CD14-positive monocyte (primary cell): ENCODE results near the gene ZSCAN20. TPM values are rescaled to one million over a fixed set of nuclear protein-coding genes. Genes with fewer than 3 reads are reported as not detected.

Experiments
- DNase-seq, 3 donors: peaks; one replicate each; pipeline ENCODE4 v3.0.0-alpha.2; 2011 to 2022
- H2AFZ ChIP-seq: 2 replicates; pipeline ENCODE4 v1.6.0; 2012; ENCODE audit warnings: mild to moderate bottlenecking, low read depth, low read length, inconsistent platforms; ENCODE audit not compliant: insufficient read depth, poor library complexity, severe bottlenecking
- H3K27ac ChIP-seq, 2 donors: 1 replicate in 1 of 2; 2 replicates in 1 of 2; pipeline ENCODE4 v1.5.1; 2012 to 2013; ENCODE audit warnings: low read length in 2 of 2, control low read depth in 1 of 2, inconsistent platforms in 1 of 2, low read depth in 1 of 2, mild to moderate bottlenecking in 1 of 2
- H3K27me3 ChIP-seq, 2 donors: one replicate each; pipeline versions ENCODE4 v1.6.0 to v1.6.1; 2011 to 2013; ENCODE audit warnings: low read length in 2 of 2; ENCODE audit not compliant: control insufficient read depth in 2 of 2, insufficient read depth in 2 of 2
- H3K36me3 ChIP-seq, 2 donors: replicated peaks in 1 of 2; 1 replicate in 1 of 2; 2 replicates in 1 of 2; pipeline versions ENCODE4 v1.5.1 to v1.6.1; 2012 to 2013; ENCODE audit warnings: low read length in 2 of 2, control low read depth in 1 of 2, inconsistent platforms in 1 of 2, mild to moderate bottlenecking in 1 of 2; ENCODE audit not compliant: insufficient read depth in 2 of 2, control insufficient read depth in 1 of 2
- H3K4me1 ChIP-seq, 2 donors: 1 replicate in 1 of 2; 2 replicates in 1 of 2; pipeline versions ENCODE4 v1.5.1 to v1.6.1; 2012 to 2013; ENCODE audit warnings: low read length in 2 of 2, control low read depth in 1 of 2, inconsistent platforms in 1 of 2, mild to moderate bottlenecking in 1 of 2, moderate library complexity in 1 of 2; ENCODE audit not compliant: insufficient read depth in 2 of 2, control insufficient read depth in 1 of 2
- H3K4me2 ChIP-seq: replicated peaks from 2 replicates; pipeline ENCODE3; 2012; ENCODE audit warnings: low read length, moderate library complexity, mild to moderate bottlenecking; ENCODE audit not compliant: poor library complexity, severe bottlenecking; ENCODE audit errors: extremely low read depth
- H3K4me3 ChIP-seq, 3 experiments: fragments of 200-600 bp in 1 of 3; sonication (generic) in 1 of 3; replicated peaks in 1 of 3; 1 replicate in 2 of 3; 2 replicates in 1 of 3; pipeline ENCODE4 v1.5.1; 2011 to 2013; ENCODE audit warnings: low read length in 3 of 3, mild to moderate bottlenecking in 3 of 3, control low read depth in 2 of 3, low read depth in 2 of 3, inconsistent platforms in 1 of 3, moderate library complexity in 1 of 3
- H3K79me2 ChIP-seq: 2 replicates; pipeline ENCODE4 v1.6.0; 2012; ENCODE audit warnings: mild to moderate bottlenecking, control low read depth, inconsistent platforms, low read length, moderate library complexity; ENCODE audit not compliant: insufficient read depth
- H3K9ac ChIP-seq: 2 replicates; pipeline ENCODE4 v1.6.0; 2017; ENCODE audit warnings: low read length, mild to moderate bottlenecking; ENCODE audit not compliant: insufficient read depth, poor library complexity, severe bottlenecking
- H3K9me3 ChIP-seq, 2 donors: replicated peaks in 1 of 2; 1 replicate in 1 of 2; 2 replicates in 1 of 2; pipeline versions ENCODE4 v1.5.1 to v1.6.1; 2012 to 2013; ENCODE audit warnings: low read length in 2 of 2, control low read depth in 1 of 2; ENCODE audit not compliant: control insufficient read depth in 1 of 2, insufficient read depth in 1 of 2
- H4K20me1 ChIP-seq: 2 replicates; pipeline ENCODE4 v1.6.0; 2012; ENCODE audit warnings: mild to moderate bottlenecking, low read length, control low read depth, moderate library complexity; ENCODE audit not compliant: insufficient read depth
- H3K27ac Mint-ChIP-seq, 7 donors: one replicate each; pipeline ENCODE4 v1.8.0; 2020; ENCODE audit warnings: mild to moderate bottlenecking in 7 of 7, mixed read lengths in 7 of 7, moderate library complexity in 6 of 7, inconsistent platforms in 2 of 7
- H3K27me3 Mint-ChIP-seq, 3 donors: one replicate each; pipeline ENCODE4 v1.8.0; 2021 to 2022; ENCODE audit warnings: low read depth in 3 of 3, mild to moderate bottlenecking in 3 of 3, mixed read lengths in 3 of 3, moderate library complexity in 3 of 3, inconsistent platforms in 1 of 3
- H3K36me3 Mint-ChIP-seq, 2 donors: one replicate each; pipeline ENCODE4 v1.8.0; 2020; ENCODE audit warnings: mixed read lengths in 2 of 2, inconsistent platforms in 1 of 2, mild to moderate bottlenecking in 1 of 2
- H3K4me1 Mint-ChIP-seq: one replicate; pipeline ENCODE4 v1.8.0; 2020; ENCODE audit warnings: mild to moderate bottlenecking, mixed read lengths
- H3K4me3 Mint-ChIP-seq, 2 donors: one replicate each; pipeline ENCODE4 v1.8.0; 2020; ENCODE audit warnings: mild to moderate bottlenecking in 2 of 2, mixed read lengths in 2 of 2, moderate library complexity in 1 of 2
- H3K9me3 Mint-ChIP-seq, 7 donors: one replicate each; pipeline ENCODE4 v1.8.0; 2020 to 2022; ENCODE audit warnings: mixed read lengths in 7 of 7, mild to moderate bottlenecking in 6 of 7, moderate library complexity in 6 of 7, inconsistent platforms in 2 of 7
- WGBS: methylation state at CpG from one replicate; pipeline ENCODE4 v1.1.5; 2013; ENCODE audit warnings: missing lambda C conversion rate; ENCODE audit not compliant: insufficient coverage; 5-methylcytosine and 5-hydroxymethylcytosine counted together
- intact Hi-C, 2 donors: fragments of 100-400 bp; cut with micrococcal nuclease; formaldehyde crosslinking; loops; one replicate each; pipeline versions ENCODE4 v1.15.0 to v1.15.1; 2023
- polyA plus RNA-seq, 3 donors: library from polyadenylated mRNA; depleted of rRNA in 1 of 3; unstranded in 2 of 3; stranded (reverse) in 1 of 3; fragments of 300-500 nt in 2 of 3; fragments of >200 nt in 1 of 3; fragmentation: Illumina TruSeq in 2 of 3; gene quantifications; 1 replicate in 2 of 3; 2 replicates in 1 of 3; pipeline ENCODE4 v1.2.3, GENCODE V29; 2012 to 2021
- TF ChIP-seq, protein P1 (sequence below): fragments of 200-600 bp; IDR thresholded peaks from one replicate; pipeline ENCODE4 v1.8.0; 2022; ENCODE audit warnings: antibody characterized with exemption, mild to moderate bottlenecking

Gene ZSCAN20
- polyA plus RNA-seq, 3 donors: 0.29 to 0.51 (median 0.29) TPM

- peaks cover 0 to 5% (median 4%) of the 10 kb centered on the region in 3 donors for H3K27me3 Mint-ChIP-seq
- H3K9me3 ChIP-seq: no peaks in the 10 kb centered on the region
- peaks cover 39 to 42% of the 10 kb centered on the region in 2 donors for H3K4me1 ChIP-seq
- no CpG with 5 or more reads among the region's 4 CpGs for WGBS
- H4K20me1 ChIP-seq: no peaks in the 10 kb centered on the region
- intact Hi-C loops: no loop called here
- H3K27me3 ChIP-seq: no peaks in the 10 kb centered on the region
- H3K79me2 ChIP-seq: no peaks in the 10 kb centered on the region
- no peak overlapping the region for H2AFZ ChIP-seq
- H3K4me1 Mint-ChIP-seq: peaks cover 44% of the 10 kb centered on the region
- H3K27ac Mint-ChIP-seq: no peak overlapping the region
- H3K9me3 Mint-ChIP-seq: no peaks in the 10 kb centered on the region
- no peaks in the 10 kb centered on the region for H3K36me3 ChIP-seq
- H3K27ac ChIP-seq: no peak overlapping the region
- H3K4me2 ChIP-seq: no peak overlapping the region
- no peaks in the 10 kb centered on the region for H3K36me3 Mint-ChIP-seq
- H3K4me3 ChIP-seq: no peak overlapping the region
- TF ChIP-seq, protein P1, sequence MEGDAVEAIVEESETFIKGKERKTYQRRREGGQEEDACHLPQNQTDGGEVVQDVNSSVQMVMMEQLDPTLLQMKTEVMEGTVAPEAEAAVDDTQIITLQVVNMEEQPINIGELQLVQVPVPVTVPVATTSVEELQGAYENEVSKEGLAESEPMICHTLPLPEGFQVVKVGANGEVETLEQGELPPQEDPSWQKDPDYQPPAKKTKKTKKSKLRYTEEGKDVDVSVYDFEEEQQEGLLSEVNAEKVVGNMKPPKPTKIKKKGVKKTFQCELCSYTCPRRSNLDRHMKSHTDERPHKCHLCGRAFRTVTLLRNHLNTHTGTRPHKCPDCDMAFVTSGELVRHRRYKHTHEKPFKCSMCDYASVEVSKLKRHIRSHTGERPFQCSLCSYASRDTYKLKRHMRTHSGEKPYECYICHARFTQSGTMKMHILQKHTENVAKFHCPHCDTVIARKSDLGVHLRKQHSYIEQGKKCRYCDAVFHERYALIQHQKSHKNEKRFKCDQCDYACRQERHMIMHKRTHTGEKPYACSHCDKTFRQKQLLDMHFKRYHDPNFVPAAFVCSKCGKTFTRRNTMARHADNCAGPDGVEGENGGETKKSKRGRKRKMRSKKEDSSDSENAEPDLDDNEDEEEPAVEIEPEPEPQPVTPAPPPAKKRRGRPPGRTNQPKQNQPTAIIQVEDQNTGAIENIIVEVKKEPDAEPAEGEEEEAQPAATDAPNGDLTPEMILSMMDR: no peak
- no peak for DNase-seq
- H3K4me3 Mint-ChIP-seq: no peak overlapping the region
- H3K9ac ChIP-seq: no peak overlapping the region
These were observed 35.7 kb upstream of the ZSCAN20 start for GRCh38 chr1:33436557-33437285.

GRCh38 chr1:33438364-33439160 is 33.9 kb upstream of the ZSCAN20 start:
- Histone ChIP-seq H3K9ac (no peak overlapping the region), H3K36me3 (no peaks in the 10 kb centered on the region), H3K79me2 (no peaks in the 10 kb centered on the region), H4K20me1 (no peaks in the 10 kb centered on the region), H3K27me3 (no peaks in the 10 kb centered on the region), H3K4me1 (peaks cover 24 to 25% of the 10 kb centered on the region in 2 donors), H2AFZ (no peak overlapping the region), H3K9me3 (no peaks in the 10 kb centered on the region), H3K27ac (no peak overlapping the region), H3K4me3 (no peak overlapping the region), H3K4me2 (no peak overlapping the region)
- intact Hi-C loops: no loop called here
- H3K4me3 Mint-ChIP-seq: no peak overlapping the region
- H3K36me3 Mint-ChIP-seq: no peaks in the 10 kb centered on the region
- H3K27ac Mint-ChIP-seq: no peak overlapping the region
- WGBS: 90% methylated on average over 3 of the region's 6 CpGs
- no peaks in the 10 kb centered on the region for H3K9me3 Mint-ChIP-seq
- peaks cover 0 to 7% (median 6%) of the 10 kb centered on the region in 3 donors for H3K27me3 Mint-ChIP-seq
- no peak for DNase-seq
- TF ChIP-seq, protein P1: no peak
- peaks cover 36% of the 10 kb centered on the region for H3K4me1 Mint-ChIP-seq
